C1 segment of cervical spinal cord (tissue), 14 donors: ENCODE measurements around the gene RASSF6.
"Not testable (repeated sequence)": the region's sequence is repeated elsewhere in the genome, so short reads cannot be mapped to it uniquely, and the experiment has no call there.

Experiments used
- DNase-seq, 14 donors: peaks; one replicate each; lab custom pipeline; 2025; lab: John Stamatoyannopoulos, UW

The RASSF6 gene

DNA sequence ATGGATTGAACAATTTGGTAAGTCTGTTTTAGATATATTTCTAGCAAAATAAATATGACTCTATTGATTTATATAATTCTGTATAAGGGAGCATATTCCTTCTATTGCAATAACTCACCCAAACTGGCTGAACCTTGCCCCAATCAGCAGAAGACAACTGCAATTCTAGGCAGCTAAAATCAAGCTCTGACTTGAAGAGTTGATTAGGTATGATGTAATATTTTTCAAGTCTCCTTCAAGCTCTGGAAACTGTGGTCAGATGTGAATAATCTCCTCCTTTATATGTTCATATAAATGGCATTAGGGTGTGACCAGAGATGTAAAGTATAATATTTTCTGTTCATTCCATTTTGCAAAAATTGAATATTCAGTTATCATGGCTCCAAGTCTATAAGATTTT, 8.2 kb downstream of the RASSF6 start:
- DNase-seq: no peak

DNA sequence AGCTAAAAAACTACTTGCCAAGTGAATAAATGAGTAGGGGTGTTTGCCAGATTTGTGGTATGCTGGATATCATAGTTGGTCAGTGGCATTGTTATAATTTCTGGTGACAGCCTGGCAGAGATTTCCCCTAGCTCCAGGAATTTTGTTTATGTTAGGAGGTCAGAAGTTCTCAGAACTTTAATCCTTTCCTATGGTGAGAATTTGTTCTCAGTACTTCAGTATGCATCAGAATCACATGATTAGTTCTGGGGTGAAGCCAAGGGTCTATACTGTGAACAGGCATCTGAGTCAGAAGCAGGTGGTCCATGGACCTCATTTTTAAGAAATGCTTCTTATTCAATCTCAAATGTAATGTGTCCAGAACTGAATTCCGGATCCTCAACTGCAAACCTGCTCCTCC, 10.5 kb downstream of the RASSF6 start:
- no peak for DNase-seq

DNA sequence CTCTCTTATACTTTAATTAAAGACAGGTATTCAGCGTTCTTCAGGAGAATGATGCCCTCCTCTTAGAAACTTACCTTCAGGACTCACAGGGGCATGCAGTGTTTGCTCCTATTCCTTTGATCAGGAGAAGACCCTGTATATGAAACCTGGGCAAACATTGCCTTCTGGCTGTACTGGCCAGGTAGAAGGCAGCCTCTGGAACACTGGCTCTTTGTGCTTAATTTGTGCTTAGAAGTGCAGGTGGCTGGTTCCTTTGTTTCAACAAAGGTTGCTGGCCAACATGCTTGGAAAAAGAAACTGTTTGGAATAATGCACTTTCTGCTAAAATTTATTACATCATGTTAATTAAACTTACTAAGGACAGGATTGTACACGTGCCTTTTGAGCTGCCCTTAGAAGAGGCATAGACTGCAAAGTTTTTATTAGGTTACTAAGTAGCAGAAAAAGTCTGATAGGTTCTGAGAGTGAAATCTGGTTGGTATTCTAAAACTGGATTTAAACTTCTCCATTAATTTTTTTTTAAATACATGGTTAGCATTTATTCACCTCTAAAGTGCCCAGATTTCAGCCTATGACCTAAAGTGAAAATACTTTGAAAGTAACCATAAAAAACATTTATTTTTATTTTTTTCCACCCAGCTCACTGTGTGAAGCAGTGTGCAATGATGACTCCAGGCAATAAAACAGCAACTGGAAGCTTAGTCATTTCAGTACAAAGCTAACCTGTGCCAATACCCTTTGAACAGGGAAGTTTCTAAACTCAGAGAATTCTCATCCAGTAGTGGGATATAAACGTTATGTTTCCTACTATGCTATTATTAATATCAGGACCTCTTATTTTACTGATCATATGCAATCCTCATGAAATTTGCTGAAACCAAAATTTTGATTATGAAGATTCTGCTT, 11.3 kb downstream of the RASSF6 start:
- DNase-seq: no peak

DNA sequence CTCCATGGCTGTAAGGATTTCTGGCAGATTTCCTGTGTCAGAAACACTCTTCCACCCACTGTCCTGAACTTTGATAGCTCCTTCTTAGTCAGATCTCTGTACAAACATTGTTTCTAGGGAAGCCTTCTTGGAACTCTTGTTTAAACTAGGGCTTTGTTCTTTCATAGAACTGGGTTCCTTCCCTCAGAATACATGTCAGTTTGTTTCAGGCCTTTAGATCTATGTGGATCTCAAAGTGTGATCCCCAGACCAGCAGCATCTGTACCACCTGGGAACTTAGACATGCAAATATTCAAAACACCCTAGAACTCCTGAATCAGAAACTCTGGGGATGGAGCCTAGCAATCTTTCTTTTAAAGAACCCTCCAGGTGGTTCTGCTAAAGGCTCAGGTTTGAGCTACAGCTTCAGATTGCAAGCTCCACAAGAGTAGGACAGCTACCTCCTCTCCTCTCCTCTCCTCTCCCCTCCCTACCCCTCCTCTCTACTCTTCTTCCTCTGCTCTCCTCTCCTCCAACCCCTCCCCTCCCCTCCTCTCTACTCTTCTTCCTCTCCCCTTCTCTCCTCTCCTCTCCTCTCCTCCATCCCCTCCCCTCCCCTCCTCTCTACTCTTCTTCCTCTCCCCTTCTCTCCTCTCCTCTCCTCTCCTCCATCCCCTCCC, 12.7 kb downstream of the RASSF6 start:
- no peak for DNase-seq

DNA sequence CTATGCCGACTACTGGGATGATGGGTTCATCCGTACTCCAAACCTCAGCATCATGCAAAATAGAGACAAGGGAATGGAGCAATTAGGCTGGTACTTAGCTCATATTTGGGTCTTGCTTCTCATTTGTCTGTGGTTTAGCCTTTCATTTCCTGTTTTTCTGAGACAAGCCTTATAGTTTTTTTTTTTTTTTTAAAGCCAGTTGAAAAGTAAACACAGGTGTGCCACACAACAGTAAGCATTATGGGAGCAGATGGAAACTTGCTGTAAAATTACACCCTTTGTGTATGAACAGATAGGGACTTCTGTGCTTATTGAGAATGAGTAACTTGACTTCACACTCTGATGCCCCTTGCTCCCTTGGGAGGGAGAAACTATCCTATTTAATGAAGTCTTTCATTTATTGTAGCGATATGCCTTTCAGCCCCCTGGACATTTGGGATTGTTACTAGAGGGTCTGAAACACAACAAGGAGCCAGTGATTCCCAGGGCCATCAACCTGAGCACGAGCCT, 13.7 kb downstream of the RASSF6 start:
- DNase-seq: no peak

DNA sequence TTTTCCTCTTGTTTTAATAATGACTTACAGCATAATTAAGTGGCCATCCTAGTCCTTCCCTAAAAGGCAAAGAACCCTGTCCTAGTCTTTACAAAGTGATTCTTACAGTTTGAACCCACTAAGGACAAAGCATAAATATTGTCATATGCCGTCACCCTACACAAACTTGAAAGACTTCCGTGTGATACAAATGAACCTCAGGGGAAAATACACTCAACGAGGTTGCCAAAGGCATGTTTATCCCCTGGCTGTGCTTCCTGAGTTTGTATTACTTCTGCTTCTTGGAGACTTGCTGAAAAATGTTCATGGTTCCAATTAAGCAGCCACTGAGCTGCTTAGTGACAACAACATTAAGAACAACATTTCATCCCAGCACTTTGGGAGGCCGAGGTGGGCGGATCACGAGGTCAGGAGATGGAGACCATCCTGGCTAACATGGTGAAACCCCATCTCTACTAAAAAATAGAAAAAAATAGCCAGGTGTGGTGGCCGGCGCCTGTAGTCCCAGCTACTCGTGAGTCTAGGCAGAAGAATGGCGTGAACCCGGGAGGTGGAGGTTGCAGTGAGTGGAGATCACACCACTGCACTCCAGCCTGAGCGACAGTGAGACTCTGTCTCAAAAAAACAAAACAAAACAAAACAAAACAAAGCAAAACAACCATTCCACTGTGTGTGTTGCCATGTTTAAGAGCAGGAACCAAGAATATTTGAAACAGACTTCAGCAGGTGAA, 16.2 kb downstream of the RASSF6 start:
- DNase-seq: no peak

DNA sequence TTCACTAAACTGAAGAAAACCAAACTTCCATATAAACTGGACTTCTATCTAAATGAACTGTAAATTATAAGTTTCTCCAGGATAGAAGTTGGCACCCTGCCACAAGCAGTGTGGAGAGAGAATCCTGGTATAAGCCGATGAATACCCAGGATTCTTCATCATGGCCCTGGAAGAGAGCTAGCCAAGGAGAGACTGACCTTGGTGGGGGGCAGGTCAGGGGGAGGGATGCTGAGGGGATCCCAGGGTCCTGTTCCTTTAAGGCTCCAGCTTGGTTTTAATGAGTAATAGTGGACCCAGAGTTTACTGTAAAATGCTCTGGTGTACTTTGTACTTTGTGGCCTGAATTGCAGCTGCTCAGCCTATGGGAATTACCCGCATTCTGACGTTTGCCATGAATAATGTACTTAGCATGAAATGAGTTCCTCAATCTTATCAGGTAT, 16.9 kb downstream of the RASSF6 start:
- DNase-seq: no peak

DNA sequence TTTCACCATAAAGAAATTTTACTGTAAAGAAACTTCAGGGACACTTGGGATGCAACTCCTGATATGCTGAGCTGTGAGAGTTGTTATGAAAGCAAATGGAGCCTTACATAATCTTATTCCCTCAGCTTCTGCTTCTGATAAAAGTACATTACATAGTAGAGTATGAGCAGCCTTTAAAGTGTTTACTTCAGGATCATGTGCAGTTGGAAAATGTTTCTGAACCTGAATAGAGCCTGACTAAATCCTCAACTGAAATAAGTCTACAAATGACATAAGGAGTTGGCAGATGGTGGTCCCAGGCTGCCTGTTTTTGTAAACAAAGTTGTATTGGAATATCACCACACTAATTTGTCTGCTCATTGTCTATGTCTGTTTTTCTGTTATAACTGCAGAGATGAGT, 19.3 kb downstream of the RASSF6 start:
- DNase-seq: no peak

DNA sequence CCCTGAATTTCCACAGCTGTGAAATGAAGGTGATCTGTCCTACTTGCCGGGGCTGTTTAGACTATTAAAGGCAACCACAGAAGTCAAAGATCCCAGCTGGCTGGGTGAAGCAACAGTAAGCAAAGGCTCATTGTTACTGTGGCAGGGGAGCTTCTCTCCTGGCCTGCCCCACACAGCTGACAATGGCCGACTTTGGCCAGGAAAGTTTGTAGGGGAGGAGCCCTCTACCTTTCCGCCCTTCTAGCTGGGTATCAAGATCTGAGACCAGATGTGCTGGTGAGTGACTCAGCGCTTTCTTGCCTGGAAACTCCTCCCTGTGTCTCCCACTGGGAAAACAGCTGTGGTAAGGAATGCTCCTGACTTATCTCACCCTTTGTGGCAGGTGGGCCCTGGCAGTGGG, 21.1 kb downstream of the RASSF6 start:
- no peak for DNase-seq

DNA sequence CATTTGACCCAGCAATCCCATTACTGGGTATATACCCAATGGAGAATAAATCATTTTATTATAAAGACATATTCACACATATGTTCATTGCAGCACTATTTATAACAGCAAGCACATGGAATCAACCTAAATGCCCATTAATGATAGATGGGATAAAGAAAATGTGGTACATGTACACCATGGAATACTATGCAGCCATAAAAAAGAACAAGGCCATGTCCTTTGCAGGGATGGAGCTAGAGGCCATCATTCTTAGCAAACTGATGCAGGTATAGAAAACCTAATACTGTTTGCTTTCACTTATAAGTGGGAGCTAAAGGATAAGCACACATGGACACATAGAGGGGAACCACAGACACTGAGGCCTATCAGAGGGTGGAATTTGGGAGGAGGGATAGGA, 22.6 kb downstream of the RASSF6 start:
- DNase-seq: no peak

DNA sequence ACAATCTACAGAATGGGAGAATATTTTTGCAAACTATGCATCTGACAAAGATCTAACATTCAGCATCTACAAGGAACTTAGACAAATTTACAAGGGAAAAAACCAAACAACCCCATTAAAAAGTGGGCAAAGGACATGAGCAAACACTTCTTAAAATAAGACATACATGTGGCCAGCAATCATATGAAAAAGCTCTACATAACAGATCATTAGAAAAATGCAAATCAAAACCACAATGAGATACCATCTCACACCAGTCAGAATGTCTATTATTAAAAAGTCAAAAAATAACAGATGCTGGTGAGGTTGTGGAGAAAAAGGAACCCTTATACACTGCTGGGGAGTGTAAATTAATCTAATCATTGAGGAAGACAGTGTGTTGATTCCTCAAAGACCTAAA, 23.1 kb downstream of the RASSF6 start:
- not testable (repeated sequence) for DNase-seq

DNA sequence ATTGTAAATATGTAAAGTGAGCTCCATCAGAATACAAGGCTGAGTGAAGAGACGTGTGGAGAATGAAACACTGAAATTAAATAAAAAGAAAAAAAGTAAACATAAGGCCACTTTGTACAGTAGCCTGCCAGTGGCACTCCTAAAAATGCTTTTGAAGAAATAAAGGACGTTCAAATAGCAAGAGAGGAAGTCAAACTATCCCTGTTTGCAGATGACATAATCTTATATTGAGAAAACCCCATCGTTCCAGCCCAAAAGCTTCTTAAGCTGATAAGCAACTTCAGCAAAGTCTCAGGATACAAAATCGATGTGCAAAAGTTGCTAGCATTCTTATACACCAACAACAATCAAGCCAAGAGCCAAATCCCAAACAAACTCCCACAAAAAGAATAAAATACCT, 24.2 kb downstream of the RASSF6 start:
- no peak for DNase-seq

DNA sequence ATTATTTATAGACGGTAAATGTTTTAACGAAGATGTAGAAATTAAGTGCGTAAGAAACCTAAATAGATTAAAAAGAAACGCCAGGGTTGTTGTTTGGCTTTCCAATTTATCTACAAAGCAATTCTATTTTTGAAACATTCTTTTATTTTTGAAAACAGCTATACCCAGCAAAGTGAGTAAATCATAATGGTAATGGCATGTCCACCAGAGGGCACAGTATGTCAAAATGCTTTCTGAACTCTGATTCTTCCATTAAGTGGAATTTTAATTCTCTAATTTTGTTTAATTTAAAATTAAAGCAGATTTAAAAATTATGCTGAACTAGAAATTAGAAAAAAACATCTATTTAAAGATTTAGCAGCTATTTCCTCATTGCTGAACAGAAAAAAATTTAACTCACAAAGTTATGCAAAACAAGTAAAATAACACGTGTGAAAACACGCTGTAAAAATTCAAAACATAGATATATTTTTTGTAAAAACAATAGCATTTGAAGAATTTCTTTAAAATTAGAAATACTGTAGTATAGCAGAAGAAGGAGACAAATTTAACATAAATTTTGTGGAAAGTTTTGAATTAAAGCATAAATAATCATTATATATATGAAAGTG, 26.5 kb downstream of the RASSF6 start:
- no peak for DNase-seq

DNA sequence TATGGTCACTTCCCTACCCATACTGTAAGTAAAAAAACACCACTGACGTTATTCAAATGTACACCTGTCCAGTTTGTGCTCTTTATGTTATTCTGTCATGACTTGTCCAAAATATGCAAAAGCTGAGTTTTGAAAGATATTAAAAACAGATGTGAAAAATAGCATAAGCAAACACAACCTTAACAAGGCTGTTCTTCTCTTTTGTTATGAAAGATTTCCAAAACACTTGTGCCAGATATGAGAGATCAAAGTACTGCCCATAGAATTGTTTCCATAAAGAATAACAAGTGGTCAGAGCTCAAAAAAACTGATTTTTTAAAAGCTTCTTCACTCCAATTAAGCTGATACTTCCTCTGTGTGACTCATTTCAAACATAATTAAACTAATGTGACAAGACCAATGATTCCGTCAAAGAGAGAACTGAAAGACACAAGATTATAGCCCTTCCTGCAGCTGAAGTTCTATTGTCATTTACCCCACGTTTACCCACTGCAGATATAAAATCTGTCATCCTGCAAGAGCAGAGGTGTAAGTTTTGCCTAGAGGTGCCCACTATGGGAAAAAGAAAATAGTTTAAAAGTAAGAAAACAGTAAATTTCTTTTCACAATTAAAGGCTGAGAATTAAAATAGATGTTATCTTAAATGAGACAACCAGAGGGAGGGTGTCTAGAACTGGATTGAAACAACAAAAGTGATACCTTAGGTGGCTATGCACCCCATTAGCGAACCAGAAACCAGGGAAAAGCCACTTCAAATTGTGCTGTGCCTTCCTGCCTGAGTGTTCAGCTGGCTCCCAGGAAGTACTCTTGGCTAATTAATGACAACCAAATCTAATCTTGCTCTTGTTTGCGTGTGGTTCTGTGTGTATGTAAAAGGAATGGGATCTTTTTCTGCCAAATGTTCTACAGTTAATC, 30.1 kb downstream of the RASSF6 start:
- DNase-seq: no peak

DNA sequence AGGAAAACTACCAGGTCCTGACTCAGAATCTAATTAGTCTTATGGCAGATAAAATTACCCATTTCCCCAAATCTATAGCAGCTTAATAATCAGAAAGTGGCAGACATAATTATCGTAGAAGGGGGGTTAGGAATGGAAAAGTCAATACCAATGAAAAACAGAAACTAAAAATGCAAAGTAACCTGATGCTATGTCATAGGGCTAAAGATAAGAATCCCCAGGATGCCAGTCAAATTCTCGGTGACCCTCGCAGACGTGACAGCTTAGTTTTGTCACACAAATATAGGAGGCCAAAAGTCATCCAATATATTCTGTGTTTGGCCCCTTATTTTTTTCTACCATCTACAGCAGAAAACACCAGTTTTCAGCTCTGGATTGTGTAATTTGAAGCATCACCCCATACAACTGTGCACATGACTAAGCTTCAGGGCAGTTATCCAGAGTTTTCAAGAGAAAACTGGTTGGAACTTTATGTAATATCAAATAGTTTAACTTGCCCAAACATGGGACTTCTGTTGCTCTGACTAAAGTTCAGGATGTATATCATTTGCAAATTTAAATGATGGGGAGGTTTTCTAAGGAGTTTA, 30.9 kb downstream of the RASSF6 start:
- no peak for DNase-seq

DNA sequence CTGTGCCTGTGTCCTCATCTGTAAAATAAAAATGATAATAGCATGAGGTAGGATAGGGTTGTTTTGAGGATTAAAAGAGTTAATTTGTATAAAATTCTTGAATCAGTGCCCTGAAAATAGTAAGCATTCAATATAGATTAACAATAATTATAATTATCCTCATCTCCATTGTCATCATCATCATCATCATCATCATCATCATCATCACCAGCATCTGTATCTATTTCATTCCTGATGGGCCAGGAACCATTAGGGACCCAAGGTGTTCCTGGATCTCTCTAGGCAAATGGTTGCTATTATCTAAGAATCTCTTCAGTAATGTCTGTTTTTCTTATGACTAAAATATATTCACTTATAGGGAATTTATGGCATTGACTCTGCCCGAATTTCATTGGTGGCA, 31.6 kb downstream of the RASSF6 start:
- DNase-seq: no peak

DNA sequence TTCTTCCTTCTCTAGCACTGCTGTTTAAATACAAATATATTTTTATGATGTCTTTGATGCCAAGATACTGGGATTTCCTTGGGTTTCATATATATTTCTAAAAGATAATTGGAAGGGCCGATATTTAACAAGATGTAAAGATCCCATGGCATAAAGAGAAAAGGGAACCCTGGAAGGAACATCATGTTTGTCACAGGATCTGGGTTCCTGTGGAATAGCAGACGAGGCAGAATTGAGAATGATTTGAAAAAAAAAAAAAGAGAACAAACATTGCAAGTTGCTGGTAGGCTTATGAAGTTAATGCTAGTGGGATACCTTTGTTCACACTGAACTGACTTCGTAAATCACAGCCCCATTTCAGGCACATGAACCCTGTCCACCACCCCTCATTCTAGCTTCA, 33.6 kb downstream of the RASSF6 start:
- DNase-seq: no peak

DNA sequence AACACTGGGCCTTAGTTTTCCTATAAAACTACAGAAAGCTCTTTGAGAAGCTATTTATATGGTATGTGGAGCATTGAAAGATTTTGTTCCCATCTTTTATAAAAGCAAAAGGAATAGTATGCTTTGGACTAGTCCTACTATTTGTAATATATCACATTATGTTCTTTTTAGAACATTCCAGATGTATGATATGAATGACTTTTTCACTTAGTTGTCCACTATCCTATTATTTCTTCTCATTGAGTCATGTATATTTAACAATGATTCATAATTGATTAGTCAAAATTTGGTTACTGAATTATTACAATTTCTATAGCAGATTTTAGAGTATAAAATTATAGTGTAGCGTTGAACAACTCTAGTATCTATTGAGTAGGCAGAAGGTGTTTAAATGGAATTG, 34.2 kb downstream of the RASSF6 start:
- no peak for DNase-seq

DNA sequence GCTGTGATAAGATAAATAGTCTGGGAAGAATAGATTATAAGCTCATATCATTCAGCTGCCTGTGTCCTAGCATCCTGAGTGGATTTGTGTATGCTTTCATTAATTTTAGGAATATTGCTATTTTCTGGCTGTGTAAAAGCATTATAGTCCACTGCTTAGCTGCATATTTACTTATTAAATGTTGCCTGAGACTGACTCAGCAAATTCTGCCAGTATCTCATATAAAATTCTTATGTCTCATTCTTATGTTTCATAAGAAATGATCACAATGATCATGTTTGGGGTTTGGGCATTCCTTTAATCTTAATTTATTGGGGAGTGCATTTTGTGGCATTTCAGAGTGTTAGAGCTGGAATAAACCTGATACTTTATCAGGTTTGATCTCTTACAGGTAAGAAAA, 34.9 kb downstream of the RASSF6 start:
- DNase-seq: no peak

DNA sequence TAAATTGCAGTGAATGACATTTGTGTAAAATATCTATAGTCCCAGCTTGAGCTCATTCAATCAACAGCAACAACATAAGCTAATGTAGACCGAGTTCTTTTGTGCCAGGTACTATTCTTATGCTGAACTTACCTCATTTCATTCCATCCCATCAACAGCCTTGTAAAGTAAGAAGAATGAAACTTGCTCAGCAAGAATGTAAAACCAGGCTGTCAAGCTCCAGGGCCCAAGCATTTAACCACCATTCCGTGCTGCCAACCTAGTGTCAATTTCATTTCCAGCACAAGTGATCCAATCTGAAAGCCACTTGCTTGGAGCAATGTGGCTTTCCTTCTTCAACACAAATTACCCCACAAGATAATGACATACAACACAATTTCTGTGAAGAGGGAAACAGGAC, 36.6 kb downstream of the RASSF6 start:
- no peak for DNase-seq
